GM23338 (cell line): ENCODE measurements around the gene SNAPIN. TPM values are rescaled to one million over a fixed set of nuclear protein-coding genes. Genes with fewer than 3 reads are reported as not detected.

Experiments
- ATAC-seq: fragments of 200-7000 bp; cut with Tn5 transposase; 3 replicates; pipeline ENCODE4 v1.9.1; 2020
- DNase-seq: peaks from one replicate; pipeline ENCODE4 v3.0.0-alpha.2; 2015; ENCODE audit warnings: low spot score
- H2AFZ ChIP-seq: fragments of 200-600 bp; sonication (generic); 2 replicates; pipeline ENCODE4 v1.8.0; 2016; ENCODE audit warnings: antibody characterized with exemption, mild to moderate bottlenecking, moderate library complexity
- H3F3A ChIP-seq: fragments of 200-600 bp; sonication (generic); replicated peaks from 2 replicates; pipeline ENCODE4 v1.8.0; 2017; ENCODE audit warnings: antibody characterized with exemption, mixed run types, low read depth
- H3K27ac ChIP-seq: fragments of 200-600 bp; sonication (generic); 2 replicates; pipeline ENCODE4 v1.6.1; 2016; ENCODE audit warnings: low read depth
- H3K27me3 ChIP-seq: fragments of 200-600 bp; sonication (generic); 2 replicates; pipeline ENCODE4 v1.8.0; 2016; ENCODE audit warnings: mild to moderate bottlenecking, mixed run types, moderate library complexity; ENCODE audit not compliant: insufficient read depth
- H3K36me3 ChIP-seq: fragments of 200-600 bp; sonication (generic); 2 replicates; pipeline ENCODE4 v1.8.0; 2016; ENCODE audit warnings: mild to moderate bottlenecking; ENCODE audit not compliant: insufficient read depth
- H3K4me1 ChIP-seq: fragments of 200-600 bp; sonication (generic); 2 replicates; pipeline ENCODE4 v1.8.0; 2016; ENCODE audit warnings: mild to moderate bottlenecking, moderate library complexity; ENCODE audit not compliant: insufficient read depth
- H3K4me2 ChIP-seq: fragments of 200-600 bp; sonication (generic); 2 replicates; pipeline ENCODE4 v1.7.1; 2017; ENCODE audit warnings: mixed run types
- H3K4me3 ChIP-seq: fragments of 200-600 bp; sonication (generic); 2 replicates; pipeline ENCODE4 v1.6.1; 2016; ENCODE audit warnings: mixed run types
- H3K79me2 ChIP-seq: fragments of 200-600 bp; sonication (generic); replicated peaks from 2 replicates; pipeline ENCODE4 v1.8.0; 2017; ENCODE audit warnings: mild to moderate bottlenecking; ENCODE audit not compliant: insufficient read depth
- H3K9me2 ChIP-seq: fragments of 200-600 bp; sonication (generic); 2 replicates; pipeline ENCODE4 v1.8.0; 2017; ENCODE audit not compliant: insufficient read depth
- H4K20me1 ChIP-seq: fragments of 200-600 bp; sonication (generic); replicated peaks from 2 replicates; pipeline ENCODE4 v1.8.0; 2017; ENCODE audit warnings: mild to moderate bottlenecking; ENCODE audit not compliant: insufficient read depth
- H3K27ac Mint-ChIP-seq: 2 replicates; pipeline ENCODE4 v1.8.0; 2020; ENCODE audit warnings: inconsistent platforms, mild to moderate bottlenecking, moderate library complexity, mixed read lengths
- H3K27me3 Mint-ChIP-seq: 3 replicates; pipeline ENCODE4 v1.8.0; 2022; ENCODE audit warnings: low read depth, mild to moderate bottlenecking, moderate library complexity, mixed read lengths, inconsistent platforms; ENCODE audit not compliant: insufficient read depth, poor library complexity
- H3K36me3 Mint-ChIP-seq: 3 replicates; pipeline ENCODE4 v1.8.0; 2021; ENCODE audit warnings: low read depth, mild to moderate bottlenecking, inconsistent platforms, moderate library complexity, mixed read lengths
- H3K4me1 Mint-ChIP-seq: 3 replicates; pipeline ENCODE4 v1.8.0; 2020; ENCODE audit warnings: mild to moderate bottlenecking, inconsistent platforms, mixed read lengths
- H3K4me3 Mint-ChIP-seq: 3 replicates; pipeline ENCODE4 v1.8.0; 2021; ENCODE audit warnings: moderate library complexity, mild to moderate bottlenecking, inconsistent platforms, mixed read lengths
- H3K9me3 Mint-ChIP-seq: 3 replicates; pipeline ENCODE4 v1.8.0; 2020; ENCODE audit warnings: moderate library complexity, mild to moderate bottlenecking, inconsistent platforms, mixed read lengths
- CREB1 ChIP-seq: fragments of 250-450 bp; sonication (Bioruptor Pico); IDR thresholded peaks from 2 replicates; pipeline ENCODE4 v1.5.0; 2020; ENCODE audit warnings: low read depth, mild to moderate bottlenecking, moderate library complexity
- EZH2phosphoT487 ChIP-seq: fragments of 200-600 bp; sonication (generic); IDR thresholded peaks from one replicate; pipeline ENCODE4 v1.8.1; 2018; ENCODE audit warnings: antibody characterized with exemption; ENCODE audit not compliant: unreplicated experiment
- JUNB ChIP-seq: IDR thresholded peaks from one replicate; pipeline ENCODE4 v1.6.1; 2016; ENCODE audit warnings: antibody characterized with exemption; ENCODE audit not compliant: unreplicated experiment
- NANOG ChIP-seq: IDR thresholded peaks from 2 replicates; pipeline ENCODE4 v1.6.1; 2016; ENCODE audit warnings: antibody characterized with exemption, borderline replicate concordance
- POLR2AphosphoS5 ChIP-seq: IDR thresholded peaks from 2 replicates; pipeline ENCODE4 v1.6.1; 2016; ENCODE audit warnings: antibody characterized with exemption, low read depth
- STAT1 ChIP-seq: IDR thresholded peaks from one replicate; pipeline ENCODE4 v1.6.1; 2016; ENCODE audit warnings: antibody characterized with exemption; ENCODE audit not compliant: unreplicated experiment
- ZNF114 ChIP-seq: fragments of 250-450 bp; sonication (Bioruptor Pico); IDR thresholded peaks from 2 replicates; pipeline ENCODE4 v1.5.0; 2020; ENCODE audit warnings: mild to moderate bottlenecking, moderate library complexity
- ZNF331 ChIP-seq: fragments of 250-450 bp; sonication (Bioruptor Pico); IDR thresholded peaks from 2 replicates; pipeline ENCODE4 v1.5.0; 2020; ENCODE audit warnings: low read depth, mild to moderate bottlenecking, moderate library complexity
- polyA plus RNA-seq: library from polyadenylated mRNA; unstranded; fragments of >200 nt; fragmentation: Nextera tagmentation; extraction: Ambion mirVana; gene quantifications from 2 replicates; pipeline ENCODE4 v1.2.1, GENCODE V29; 2016
- total RNA-seq: library from RNA; depleted of rRNA; stranded (reverse); fragments of >200 nt; shearing (Covaris generic); gene quantifications from 2 replicates; pipeline ENCODE4 v1.2.3, GENCODE V29; 2014
- TF ChIP-seq, protein P1 (sequence below): IDR thresholded peaks from 2 replicates; pipeline ENCODE4 v1.6.1; 2016; ENCODE audit warnings: antibody characterized with exemption
- TF ChIP-seq, protein P2 (sequence below), 2 experiments: fragments of 200-600 bp in 1 of 2; sonication (generic) in 1 of 2; conservative IDR thresholded peaks; 2 replicates each; pipeline versions ENCODE4 v1.5.1 to v1.6.1; 2016 to 2017; ENCODE audit warnings: antibody characterized with exemption in 2 of 2, low read depth in 2 of 2, mild to moderate bottlenecking in 2 of 2, moderate library complexity in 1 of 2

Gene SNAPIN
- total and polyA plus RNA-seq, 2 experiments from 2014 or later: 25.6 to 48.5 TPM

DNA sequence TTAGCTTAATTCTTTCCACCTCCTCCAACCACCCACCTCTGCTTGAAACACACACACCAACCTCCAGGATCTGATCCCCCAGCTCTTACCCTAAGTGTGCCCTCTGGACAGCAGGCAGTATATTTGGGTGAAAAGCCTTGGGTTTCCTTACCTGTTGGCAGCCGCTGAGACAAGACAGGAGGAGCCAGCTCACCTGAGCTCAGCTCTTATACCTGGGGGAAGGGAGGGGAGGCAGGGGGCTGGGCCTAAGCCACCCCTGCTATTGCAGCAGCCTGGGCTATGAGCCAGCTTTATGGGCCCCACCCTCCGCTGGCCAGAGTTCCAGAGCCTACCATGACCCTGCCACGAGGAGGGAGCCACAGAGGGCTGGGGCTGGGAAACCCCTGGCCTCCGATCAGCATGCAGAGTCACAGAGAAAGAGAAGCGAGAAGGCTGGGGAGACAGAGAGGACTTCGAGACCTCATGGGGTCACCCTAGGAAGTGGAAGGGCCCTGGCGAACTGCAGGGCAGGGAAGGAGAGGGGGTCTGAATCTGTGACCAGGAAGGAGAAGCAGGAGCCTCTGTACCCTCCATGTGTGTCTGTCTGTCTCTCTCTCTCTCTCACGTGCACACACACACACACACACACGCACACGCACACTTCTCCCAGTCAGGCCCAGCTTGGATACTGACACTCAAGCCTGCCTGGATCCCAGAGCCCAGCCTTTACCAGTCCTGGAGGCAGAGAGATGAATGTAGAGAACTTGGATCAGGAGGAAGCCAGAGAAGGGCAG, 42.2 kb upstream of the SNAPIN start, which contains the start of gene S100A14:
Gene S100A14, minus strand, starts transcription at position 182 of the 773 bp plus-strand sequence. CDS start 467 bp downstream, outside the sequence.
- Histone ChIP-seq H3K27me3 (no peaks in the 10 kb centered on the region), H3K79me2 (no peaks in the 10 kb centered on the region), H3K9me2 (no peaks in the 10 kb centered on the region), H3K27ac (no peak within 1 kb of the TSS), H3K4me1 (peaks cover 10% of the 10 kb centered on the region; the same call in 1 of the 2 replicates), H3F3A (no peaks in the 10 kb centered on the region), H3K36me3 (no peaks in the 10 kb centered on the region), H3K4me3 (no peak within 1 kb of the TSS), H4K20me1 (no peaks in the 10 kb centered on the region), H2AFZ (peak within 1 kb of the TSS; percentile 74; the same call in 1 of the 2 replicates), H3K4me2 (no peak within 1 kb of the TSS)
- H3K4me1 Mint-ChIP-seq: peaks cover 35% of the 10 kb centered on the region
- DNase-seq (no peak), ATAC-seq (peak; percentile 12)
- TF ChIP-seq NANOG: no peak
- no peak for TF ChIP-seq JUNB
- no peak for TF ChIP-seq EZH2phosphoT487
- no peak for TF ChIP-seq CREB1 (CRISPR knock-in tag)
- TF ChIP-seq, protein P1, sequence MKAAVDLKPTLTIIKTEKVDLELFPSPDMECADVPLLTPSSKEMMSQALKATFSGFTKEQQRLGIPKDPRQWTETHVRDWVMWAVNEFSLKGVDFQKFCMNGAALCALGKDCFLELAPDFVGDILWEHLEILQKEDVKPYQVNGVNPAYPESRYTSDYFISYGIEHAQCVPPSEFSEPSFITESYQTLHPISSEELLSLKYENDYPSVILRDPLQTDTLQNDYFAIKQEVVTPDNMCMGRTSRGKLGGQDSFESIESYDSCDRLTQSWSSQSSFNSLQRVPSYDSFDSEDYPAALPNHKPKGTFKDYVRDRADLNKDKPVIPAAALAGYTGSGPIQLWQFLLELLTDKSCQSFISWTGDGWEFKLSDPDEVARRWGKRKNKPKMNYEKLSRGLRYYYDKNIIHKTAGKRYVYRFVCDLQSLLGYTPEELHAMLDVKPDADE: no peak
- H3K4me3 Mint-ChIP-seq: no peak within 1 kb of the TSS
- H3K27me3 Mint-ChIP-seq: peaks cover 14% of the 10 kb centered on the region
- no peaks in the 10 kb centered on the region for H3K9me3 Mint-ChIP-seq
- peaks cover 11% of the 10 kb centered on the region for H3K36me3 Mint-ChIP-seq
- H3K27ac Mint-ChIP-seq: no peak within 1 kb of the TSS; the same call in 1 of the 2 replicates

DNA sequence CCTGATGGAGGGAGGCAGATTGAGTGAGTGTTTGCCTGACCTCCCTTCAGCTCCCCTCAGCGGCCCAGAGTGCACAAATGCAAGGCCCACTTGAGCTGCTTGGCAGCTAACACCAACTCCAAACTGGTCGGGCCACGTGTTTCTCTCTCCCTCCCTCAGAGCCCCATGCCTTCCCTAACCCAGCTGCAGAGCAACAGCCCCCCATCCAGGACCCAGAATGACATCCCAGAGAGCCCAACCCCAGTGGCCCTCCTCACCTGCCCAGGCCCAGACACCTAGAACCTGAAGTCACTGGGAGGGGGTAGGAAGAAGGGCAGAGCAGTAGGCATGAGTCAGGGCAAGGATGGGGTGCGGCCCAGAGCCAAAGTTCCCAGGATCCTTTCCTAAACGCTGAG, 41.6 kb upstream of the SNAPIN start:
- H4K20me1 ChIP-seq: no peaks in the 10 kb centered on the region
- H3K4me1 ChIP-seq: peaks cover 10% of the 10 kb centered on the region; the same call in 1 of the 2 replicates
- TF ChIP-seq POLR2AphosphoS5 (no peak), ZNF114 (CRISPR knock-in tag) (no peak), STAT1 (no peak), NANOG (no peak), ZNF331 (no peak), CREB1 (CRISPR knock-in tag) (no peak)
- TF ChIP-seq, protein P2, sequence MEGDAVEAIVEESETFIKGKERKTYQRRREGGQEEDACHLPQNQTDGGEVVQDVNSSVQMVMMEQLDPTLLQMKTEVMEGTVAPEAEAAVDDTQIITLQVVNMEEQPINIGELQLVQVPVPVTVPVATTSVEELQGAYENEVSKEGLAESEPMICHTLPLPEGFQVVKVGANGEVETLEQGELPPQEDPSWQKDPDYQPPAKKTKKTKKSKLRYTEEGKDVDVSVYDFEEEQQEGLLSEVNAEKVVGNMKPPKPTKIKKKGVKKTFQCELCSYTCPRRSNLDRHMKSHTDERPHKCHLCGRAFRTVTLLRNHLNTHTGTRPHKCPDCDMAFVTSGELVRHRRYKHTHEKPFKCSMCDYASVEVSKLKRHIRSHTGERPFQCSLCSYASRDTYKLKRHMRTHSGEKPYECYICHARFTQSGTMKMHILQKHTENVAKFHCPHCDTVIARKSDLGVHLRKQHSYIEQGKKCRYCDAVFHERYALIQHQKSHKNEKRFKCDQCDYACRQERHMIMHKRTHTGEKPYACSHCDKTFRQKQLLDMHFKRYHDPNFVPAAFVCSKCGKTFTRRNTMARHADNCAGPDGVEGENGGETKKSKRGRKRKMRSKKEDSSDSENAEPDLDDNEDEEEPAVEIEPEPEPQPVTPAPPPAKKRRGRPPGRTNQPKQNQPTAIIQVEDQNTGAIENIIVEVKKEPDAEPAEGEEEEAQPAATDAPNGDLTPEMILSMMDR (conservative IDR thresholded peaks at IDR 0.05; ENCODE audit: low read depth in 2 of 2): no peak
- TF ChIP-seq, protein P1: no peak
- no peaks in the 10 kb centered on the region for H3K27me3 ChIP-seq
- H3K9me2 ChIP-seq: no peaks in the 10 kb centered on the region
- Mint-ChIP-seq H3K36me3 (peaks cover 11% of the 10 kb centered on the region), H3K4me1 (peaks cover 30% of the 10 kb centered on the region), H3K9me3 (no peaks in the 10 kb centered on the region), H3K27me3 (peaks cover 14% of the 10 kb centered on the region), H3K4me3 (no peak overlapping the region), H3K27ac (no peak overlapping the region)
- H3K36me3 ChIP-seq: no peaks in the 10 kb centered on the region
- DNase-seq (no peak), ATAC-seq (no peak)
- H2AFZ ChIP-seq: peak overlapping the region; percentile 74; the same call in 1 of the 2 replicates
- H3K79me2 ChIP-seq: no peaks in the 10 kb centered on the region
- no peak overlapping the region for H3K27ac ChIP-seq
- no peak overlapping the region for H3K4me2 ChIP-seq
- no peak overlapping the region for H3K4me3 ChIP-seq
- H3F3A ChIP-seq: no peaks in the 10 kb centered on the region
